HG03060 (cell line): ENCODE results near the gene ZNF318.
"Not testable (repeated sequence)": the region's sequence is repeated elsewhere in the genome, so short reads cannot be mapped to it uniquely, and the experiment has no call there.

Experiments used
- ATAC-seq: cut with Tn5 transposase; IDR thresholded peaks from one replicate; pipeline ENCODE4 v1.9.1; 2021; ENCODE audit warnings: low read depth, moderate number of reproducible peaks; ENCODE audit not compliant: unreplicated experiment

The ZNF318 gene

DNA sequence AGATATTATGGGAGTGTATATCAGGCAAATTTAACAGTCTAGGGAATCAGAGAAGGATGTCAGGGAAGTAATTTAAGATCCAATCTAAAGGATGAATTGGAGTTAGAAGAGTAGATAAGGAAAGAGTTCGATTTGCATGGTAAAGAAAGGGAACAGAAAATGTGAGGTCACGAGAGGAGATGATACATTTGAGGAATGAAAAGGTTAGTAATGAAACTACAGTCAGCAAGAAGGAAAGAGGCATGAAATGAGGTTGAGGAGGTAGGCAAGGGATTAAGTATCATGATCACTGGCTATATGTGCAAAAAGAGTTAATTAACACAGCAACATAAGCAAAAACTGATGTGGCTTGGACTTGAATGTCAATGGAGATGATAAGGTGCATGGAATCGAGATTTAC is 22.4 kb downstream of the ZNF318 start:
- ATAC-seq, result no peak

GRCh38 chr6:43346243-43346642 is 23.2 kb downstream of the ZNF318 start:
- ATAC-seq, result not testable (repeated sequence)

- ATAC-seq, result peak; percentile 55
These were observed 30.3 kb downstream of the ZNF318 start for GRCh38 chr6:43339168-43339567.

DNA sequence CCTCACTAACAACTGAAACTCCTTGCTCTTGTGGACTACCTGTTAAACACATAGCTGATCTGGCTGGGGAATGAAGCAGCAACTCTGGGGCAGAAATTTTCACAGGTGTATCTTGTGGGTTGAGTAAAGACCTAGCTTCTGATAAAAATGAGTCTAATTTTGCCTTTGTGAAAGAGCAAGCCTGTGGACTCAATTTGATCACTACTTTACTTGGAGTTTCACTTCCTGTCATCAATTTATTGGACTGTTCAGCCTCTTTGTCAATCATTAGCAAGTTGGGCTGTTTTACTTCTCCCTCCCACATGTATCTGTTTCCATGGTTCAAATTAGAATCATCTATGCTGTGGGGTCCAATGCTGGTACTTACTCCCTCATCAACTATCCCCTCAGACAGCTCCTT is 31.2 kb downstream of the ZNF318 start:
- ATAC-seq, result no peak

DNA sequence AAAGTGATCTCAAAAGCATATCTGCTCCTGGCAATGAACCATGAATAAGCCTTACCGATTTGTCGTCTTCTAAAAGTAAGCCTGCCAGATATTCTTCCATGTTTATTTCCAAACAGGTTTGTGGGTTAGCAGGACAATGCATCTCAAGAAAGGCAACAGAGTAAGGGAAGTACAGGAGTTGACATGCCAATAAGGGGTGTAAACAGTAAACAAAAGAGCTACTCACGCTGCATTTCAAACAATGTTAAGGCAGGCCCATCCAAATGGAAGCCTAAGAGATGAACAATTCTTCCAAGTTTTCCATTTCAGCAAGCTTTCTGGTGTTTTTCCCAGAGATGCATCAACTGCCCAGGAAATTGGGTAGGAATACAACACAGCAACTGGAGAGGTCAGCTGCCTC is 33.1 kb downstream of the ZNF318 start:
- ATAC-seq, result no peak

- no peak for ATAC-seq
These were observed 34.0 kb downstream of the ZNF318 start for GRCh38 chr6:43335469-43335868.

GRCh38 chr6:43334466-43335095 is 34.9 kb downstream of the ZNF318 start:
- no peak for ATAC-seq

DNA sequence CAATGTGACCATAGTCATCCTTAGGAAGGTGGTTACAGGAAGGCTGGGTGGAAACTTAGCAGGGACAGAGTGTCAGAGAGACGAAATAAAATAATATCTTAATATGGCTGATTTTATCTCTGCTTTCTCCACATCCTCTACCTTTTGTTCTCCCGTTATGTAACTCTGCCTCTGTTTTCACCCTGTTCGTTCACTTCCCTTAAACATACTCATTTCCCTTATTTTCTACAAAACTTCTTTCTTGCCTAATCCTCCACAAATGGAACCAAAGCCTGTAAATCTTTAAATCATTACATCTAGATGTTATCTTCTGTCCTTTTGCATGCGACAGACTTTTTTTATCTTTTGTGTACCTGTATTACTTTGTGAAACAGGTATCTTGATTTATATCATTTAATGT is 37.6 kb downstream of the ZNF318 start:
- no peak for ATAC-seq

DNA sequence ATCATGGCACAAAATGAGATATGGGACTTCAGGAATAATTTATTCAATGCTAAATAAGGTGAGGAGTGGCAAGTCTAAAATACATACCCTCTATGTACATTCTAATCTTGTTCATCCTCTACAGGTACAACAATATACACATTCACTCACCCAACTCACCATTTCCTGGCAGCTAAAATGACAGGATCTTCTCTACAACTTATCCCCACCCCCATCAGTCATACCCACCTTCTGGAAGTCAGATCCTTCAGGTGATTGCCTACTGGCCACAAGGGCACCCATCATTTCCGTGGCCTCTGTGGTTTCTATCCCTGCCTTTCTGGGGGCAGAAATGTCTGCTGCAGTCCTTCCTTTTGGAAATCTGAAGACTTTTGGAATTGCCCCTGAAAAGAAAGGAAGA is 38.0 kb downstream of the ZNF318 start:
- ATAC-seq, result no peak

DNA sequence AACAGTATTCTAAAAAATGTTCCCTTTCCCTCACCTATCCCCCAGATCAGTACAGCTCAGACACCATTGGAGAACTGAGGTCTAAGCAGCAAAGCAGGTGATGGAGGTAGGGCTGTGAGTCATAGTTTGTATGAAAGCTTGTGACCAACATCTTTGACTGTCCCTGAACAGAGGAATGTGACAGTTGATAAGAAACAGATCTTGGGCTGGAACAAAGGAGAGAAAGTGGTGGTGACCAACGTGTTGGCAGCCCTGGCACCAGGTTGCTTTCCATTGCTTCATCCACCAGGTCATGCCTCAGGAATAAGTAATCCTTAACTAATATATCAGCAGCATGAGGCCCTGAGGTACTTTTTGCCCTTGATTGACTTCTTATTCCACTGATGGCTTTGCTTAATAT is 40.9 kb downstream of the ZNF318 start:
- ATAC-seq, result no peak

DNA sequence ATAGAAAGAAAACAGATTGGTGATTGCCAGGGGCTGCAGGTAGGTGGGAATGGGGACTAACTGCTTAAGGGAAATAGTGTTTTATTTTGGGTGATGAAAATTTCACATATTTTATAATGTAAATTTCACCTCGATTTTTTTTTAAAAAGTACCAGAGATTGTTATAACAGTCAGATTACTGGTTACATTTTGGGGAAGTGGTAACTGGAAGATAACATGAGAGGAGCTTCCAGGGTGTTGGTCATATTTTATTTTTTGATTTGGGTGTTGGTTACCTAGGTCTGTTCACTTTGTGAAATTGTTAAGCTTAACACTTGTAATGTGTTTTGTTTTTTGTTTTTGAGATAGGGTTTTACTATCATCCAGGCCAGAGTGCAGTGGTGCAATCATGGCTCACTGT is 43.6 kb downstream of the ZNF318 start:
- no peak for ATAC-seq

GRCh38 chr6:43318011-43318410 is 51.4 kb downstream of the ZNF318 start:
- ATAC-seq, result no peak

GRCh38 chr6:43313813-43314212 is 55.6 kb downstream of the ZNF318 start:
- ATAC-seq, result no peak

DNA sequence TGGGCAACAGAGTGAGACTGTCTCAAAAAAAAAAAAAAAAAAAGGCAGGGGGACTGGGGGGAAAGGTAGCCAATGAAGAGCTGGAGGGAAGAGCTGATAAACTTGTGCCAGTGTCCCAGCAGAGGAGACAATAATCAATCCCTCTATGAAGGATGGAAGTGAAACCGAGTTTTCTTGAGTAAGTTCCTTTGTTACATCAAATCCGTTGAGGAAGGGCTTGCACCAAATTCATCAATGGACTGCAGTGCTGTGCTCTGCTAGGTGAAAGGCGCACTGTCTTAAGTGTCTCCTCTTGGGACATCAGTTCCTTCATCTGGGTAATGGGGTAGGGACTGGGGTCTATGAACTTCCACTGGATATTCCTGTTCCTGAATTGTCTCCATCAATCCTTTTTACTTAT is 57.8 kb downstream of the ZNF318 start:
- no peak for ATAC-seq

DNA sequence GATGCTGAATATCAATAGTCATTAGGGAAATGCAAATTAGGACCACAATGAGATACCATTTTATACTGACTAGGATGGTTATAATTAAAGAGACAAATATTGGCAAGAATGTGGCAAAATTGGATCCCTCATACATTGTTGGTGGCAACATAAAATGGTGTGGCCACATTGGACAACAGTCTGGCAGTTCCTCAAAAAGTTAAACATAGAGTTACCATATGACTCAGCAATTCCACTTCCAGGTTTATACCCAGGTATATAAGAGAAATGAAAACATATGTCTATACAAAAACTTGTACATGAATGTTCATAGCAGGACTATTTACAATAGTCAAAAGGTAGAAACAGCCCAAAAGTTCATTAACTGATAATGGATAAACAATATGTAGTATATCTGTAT is 58.8 kb downstream of the ZNF318 start:
- no peak for ATAC-seq

DNA sequence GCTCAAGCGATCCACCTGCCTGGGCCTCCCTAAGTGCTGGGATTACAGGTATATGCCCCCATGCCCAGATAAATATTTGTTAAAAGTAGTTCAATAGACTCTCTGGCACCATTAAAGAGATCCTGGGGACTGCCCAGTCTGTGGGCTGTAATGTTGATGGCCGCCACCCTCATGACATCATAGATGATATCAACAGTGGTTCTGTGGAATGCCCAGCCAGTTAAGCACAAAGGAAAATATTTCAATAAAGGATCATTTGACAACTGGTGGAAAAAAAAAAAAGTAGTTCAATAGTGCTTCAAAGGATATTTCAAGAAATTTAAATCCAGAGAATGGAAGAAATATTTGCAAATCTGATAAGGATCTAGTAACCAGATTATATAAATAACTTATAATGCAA is 59.3 kb downstream of the ZNF318 start:
- ATAC-seq, result no peak

GRCh38 chr6:43308990-43309477 is 60.4 kb downstream of the ZNF318 start:
- ATAC-seq, result no peak

- no peak for ATAC-seq
These were observed 61.1 kb downstream of the ZNF318 start, which contains the start of gene CRIP3 for GRCh38 chr6:43308101-43308989. TSS of gene CRIP3 (minus strand) at chr6:43308826. CDS start at chr6:43308792, 34 bp downstream.

DNA sequence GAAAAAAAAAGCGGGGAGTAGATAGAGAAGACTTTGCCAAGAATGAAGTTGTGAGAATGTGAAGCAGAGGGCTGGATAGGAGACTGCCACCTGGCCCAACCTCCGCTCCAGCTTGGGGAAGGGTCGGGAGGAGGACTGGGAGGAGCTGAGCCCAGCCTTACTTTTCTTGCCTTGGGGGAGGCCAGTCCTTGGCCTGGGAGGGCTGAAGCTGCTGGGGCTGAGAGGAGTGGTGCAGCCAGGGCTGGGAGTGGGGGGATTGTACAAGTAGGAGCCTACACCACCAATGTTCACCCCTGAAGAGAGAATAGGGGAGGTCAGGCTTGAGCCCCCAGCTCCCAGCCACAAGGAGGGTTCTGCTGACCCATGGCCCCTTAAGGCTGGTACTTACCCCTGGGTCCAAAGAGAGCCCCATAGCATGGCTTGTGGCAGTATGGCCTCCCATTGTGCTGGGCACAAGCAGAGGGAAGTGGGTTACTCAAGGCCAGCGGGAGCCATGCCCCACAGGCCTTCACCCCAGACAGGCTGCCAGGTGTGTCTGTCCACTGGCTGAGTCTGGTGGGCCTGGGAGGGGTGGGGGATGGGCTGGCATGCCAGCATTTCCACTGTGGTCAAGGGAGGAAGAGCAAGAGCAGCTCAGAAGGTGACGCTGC is 61.9 kb downstream of the ZNF318 start:
- no peak for ATAC-seq

GRCh38 chr6:43306086-43306485 is 63.4 kb downstream of the ZNF318 start:
- no peak for ATAC-seq

- ATAC-seq, result no peak
These were observed 64.6 kb downstream of the ZNF318 start for GRCh38 chr6:43304882-43305281.
